ENCODE measurements around the gene TMEM186.

DNA sequence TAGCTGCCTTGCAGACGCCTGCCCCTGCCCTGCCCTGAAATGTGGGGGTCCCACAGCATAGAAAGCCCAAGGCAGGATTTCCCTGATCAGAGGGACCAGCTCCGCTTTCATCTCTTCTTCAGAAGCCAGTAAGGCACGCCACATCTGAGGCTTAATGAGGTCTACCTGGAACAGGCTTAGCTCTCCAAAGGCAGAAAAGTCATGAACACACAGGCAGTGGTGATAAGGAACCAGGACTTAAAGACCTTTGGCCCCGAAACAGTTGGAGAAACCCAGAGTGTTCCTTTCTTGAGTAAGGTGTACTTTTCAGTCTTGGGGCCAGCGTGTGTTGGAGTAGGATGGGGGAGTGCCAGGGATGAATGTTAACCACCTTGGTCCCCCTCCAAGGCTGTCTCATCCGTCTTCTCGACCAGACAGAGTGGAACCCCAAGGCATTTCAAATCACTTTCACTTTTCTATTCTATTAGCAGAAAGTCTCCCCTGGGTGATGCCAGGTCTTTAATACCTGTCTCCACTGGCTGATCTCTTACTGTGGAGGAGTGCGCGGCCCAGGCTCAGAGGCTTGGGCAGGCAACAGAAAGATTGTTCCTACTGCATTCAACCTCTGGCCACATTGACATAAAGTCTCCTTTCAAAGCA is 43.9 kb downstream of the TMEM186 start:
- TF ChIP-seq CTCF (IDR thresholded peaks at IDR 0.05; ENCODE audit: insufficient read depth, low read length) (no peak), SPI1 (IDR thresholded peaks at IDR 0.05; ENCODE audit: borderline replicate concordance, low read depth) (no peak), POLR2AphosphoS5 (IDR thresholded peaks at IDR 0.05; ENCODE audit: low read depth) (no peak)

Measured in HL-60 (cell line).